Activated CD8-positive, alpha-beta memory T cell treated with anti-CD3 and anti-CD28 coated beads, Interleukin-2, amount 50 U/mL, for 24 hours (primary cell): ENCODE results near the gene XPR1.
"Not testable (repeated sequence)": the region's sequence is repeated elsewhere in the genome, so short reads cannot be mapped to it uniquely, and the experiment has no call there.

Experiments
- DNase-seq: peaks from one replicate; pipeline ENCODE4 v3.0.0-alpha.2; 2020; ENCODE audit errors: extremely low read depth

The XPR1 gene

GRCh38 chr1:180841415-180841814, 209.6 kb downstream of the XPR1 start:
- DNase-seq: no peak

DNA sequence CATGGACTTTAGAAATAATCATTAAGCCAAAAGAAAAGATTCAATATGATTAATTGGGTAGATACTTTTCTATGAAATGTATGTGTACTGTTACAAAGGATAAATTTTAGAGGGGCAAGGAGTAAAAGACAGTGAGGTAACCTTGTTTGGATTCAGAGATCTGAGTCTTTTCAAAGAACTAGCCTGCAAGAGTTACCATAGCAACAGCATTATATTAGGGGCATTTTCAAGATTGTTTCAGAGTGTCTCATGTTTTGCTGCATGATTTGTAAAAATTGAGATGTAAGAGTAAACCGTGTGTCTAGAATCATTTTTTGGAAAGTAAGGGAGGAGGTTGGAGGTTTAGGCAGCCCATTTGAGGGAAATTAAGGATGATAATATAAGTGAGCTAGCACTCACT, 210.2 kb downstream of the XPR1 start:
- DNase-seq: no peak

GRCh38 chr1:180842491-180843275, 210.9 kb downstream of the XPR1 start:
- DNase-seq: no peak

DNA sequence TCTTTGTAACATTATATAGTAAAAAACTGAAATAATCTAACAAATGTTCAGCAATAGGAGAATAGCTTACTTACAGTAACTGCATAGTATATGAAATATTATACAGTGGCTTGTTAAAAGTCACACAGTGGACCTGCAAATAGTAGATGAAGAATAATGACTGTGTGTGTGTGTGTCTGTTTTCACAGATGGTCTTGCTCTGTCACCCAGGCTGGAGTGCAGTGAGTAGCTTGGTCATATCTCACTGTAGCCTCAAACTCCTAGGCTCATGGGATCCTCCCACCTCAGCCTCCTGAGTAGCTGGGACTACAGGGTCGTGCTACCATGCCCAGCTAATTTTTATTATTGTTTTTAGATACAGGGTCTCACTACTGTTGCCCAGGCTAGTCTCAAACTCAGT, 213.5 kb downstream of the XPR1 start:
- no peak for DNase-seq

GRCh38 chr1:180848191-180848590, 216.4 kb downstream of the XPR1 start:
- no peak for DNase-seq

DNA sequence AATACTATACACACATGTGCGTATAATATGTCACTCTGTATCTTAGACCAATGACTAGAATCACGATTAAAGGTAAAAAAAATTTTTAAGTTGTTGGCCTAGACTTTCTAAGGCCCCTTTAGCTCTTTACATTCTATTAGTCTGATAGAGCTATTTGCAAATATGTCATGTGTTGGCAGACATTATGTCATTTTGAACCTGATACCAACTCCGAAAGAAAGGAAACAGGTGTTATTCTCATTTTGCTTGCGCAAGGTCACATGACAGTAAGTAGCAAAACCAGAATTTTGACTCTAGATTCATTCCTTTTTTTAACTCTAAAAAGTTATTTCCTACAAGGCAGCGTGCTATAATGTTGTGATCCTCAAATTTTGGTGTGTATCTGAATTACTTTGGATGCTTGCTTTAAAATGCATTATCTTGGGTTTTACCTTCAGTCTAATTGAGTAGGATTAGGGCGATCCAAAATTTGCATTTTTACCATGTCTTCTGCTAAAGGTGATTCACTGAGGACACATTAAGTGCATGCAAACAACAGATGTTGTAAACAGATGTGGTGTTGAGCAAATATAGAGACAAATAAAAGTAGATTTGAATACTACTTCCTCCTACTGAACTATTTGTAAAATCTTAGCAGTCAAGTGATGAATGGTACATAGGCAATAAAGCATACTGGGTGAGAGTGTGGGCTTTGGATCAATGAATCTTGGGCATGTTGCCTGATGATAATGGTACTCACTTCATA, 217.4 kb downstream of the XPR1 start:
- DNase-seq: no peak

DNA sequence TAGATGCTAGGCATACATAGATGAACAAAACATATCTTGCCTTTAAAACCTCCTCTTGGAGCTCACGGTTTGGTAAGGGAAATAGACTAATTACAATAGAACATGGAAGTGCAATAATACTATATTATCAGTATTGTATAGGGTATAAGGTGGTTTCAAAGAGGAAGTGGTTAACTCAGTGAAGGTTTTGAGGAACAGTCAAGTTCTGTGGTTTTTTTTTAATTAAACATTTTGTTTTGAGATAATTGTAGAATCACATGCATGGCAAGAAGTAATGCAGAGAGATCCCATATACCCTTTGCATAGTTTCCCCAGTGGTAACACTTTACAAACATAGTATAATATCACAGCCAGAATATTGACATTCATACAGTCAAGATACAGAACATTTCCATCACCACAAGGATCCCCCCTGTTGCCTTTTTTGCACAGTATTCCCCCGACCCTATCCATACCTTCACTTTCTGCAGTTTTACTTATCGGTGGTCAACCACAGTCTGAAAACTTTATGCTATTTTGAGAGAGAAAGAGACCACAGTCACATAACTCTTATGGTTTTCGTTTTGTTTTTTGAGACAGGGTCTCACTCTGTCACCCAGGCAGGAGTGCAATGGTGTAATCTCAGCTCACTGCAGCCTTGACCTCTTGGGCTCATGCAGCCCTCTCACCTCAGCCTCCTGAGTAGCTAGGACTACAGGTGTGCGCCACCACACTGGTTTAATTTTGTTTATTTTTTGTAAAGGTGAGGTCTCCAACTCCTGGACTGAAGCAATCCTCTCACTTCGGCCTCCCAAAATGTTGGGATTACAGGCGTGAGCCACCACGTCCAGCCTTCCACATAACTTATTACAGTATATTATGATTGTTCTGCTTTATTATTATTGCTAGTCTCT, 220.4 kb downstream of the XPR1 start:
- DNase-seq: no peak

DNA sequence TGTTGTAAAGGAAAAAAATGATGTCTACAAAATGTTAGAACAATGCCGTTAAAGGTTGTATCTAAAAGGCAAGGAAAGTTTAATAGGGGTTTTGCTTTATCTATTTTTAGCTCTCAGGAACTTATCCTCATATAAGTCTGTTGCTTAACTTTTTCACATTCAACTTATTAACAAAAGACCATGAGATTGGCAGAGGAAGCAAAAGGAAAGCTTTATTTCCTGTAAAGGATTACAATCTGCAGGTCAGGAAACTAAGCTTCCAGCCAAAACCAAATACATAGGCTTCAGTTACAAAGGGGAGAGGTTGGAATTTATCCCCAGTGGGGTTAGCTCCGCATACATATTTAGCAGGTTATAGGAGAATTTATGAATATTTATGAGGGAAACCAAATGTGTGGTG, 222.2 kb downstream of the XPR1 start:
- no peak for DNase-seq

DNA sequence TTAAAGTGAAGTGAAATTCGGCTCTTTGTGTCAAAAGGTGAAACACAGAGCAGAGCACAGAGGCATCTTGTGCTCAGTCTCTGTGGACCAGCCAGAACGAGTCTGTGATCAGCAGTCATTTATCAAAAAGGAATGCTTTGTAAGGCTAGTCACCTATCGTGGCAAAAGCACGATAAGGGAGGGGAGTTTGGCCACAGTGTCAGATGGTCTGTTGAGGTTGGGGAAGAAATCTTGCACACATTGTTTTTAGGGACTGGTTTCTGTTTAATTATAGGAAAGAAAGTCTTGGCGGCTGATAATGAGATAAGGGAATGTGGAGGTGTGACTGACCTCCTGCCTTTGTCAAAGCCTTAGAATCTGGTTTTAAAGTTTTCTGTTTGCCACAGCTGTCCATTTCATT, 222.6 kb downstream of the XPR1 start:
- no peak for DNase-seq

DNA sequence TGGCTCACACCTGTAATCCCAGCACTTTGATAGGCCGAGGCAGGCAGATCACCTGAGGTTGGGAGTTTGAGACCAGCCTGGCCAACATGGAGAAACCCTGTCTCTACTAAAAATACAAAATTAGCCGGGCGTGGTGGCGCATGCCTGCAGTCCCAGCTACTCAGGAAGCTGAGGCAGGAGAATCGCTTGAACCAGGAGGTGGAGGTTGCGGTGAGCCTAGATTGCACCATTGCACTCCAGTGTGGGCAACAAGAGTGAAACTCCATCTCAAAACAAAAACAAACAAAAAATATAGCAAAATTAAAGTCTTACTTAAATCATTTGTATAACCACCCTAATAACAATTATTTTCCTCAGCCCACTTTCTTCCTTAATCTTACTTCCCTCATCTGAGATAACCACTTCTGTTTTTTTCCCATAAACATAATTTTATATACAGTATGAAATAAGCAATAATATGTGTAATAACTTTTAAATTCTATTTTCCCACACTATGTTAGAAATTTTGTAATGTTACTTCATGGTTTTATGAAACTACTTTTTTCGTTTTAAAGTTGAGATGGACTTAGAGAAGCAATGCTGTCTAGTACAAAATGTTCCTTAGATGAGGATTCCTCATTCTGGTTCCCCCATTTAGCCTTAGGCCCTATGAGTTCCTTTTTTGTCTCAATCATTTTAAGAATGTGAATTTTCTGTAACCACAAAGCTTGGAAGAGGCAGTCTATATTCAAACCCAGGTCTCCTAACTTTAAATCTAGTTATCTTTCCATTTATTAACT, 226.3 kb downstream of the XPR1 start:
- DNase-seq: not testable (repeated sequence)

- no peak for DNase-seq
Measured at GRCh38 chr1:180859306-180859705, 227.5 kb downstream of the XPR1 start.

DNA sequence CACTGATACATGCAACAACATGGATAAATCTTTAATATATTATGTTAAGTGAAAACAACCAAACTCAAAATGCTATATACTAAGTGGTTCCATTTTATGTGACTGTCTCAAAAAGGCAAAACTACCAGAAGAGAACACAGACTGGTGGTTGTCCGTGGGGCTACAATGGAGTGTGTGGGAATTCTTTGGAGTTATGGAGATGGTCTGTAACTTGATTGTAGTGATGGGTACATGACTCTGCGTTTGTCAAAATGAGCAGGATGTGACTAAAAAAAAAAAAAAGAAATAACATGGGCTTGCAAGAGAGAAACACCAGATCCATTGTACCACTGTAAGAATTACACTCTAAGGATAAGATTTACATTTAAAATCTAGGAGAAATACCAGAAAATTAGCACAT, 228.7 kb downstream of the XPR1 start:
- no peak for DNase-seq

- no peak for DNase-seq
Measured at GRCh38 chr1:180862305-180862704, 230.5 kb downstream of the XPR1 start.

- no peak for DNase-seq
Measured at GRCh38 chr1:180863158-180863775, 231.4 kb downstream of the XPR1 start.

- no peak for DNase-seq
Measured at GRCh38 chr1:180881806-180882509, 250.1 kb downstream of the XPR1 start.

- no peak for DNase-seq
Measured at GRCh38 chr1:180884588-180885300, 252.9 kb downstream of the XPR1 start.

GRCh38 chr1:180886338-180886737, 254.5 kb downstream of the XPR1 start:
- DNase-seq: no peak

DNA sequence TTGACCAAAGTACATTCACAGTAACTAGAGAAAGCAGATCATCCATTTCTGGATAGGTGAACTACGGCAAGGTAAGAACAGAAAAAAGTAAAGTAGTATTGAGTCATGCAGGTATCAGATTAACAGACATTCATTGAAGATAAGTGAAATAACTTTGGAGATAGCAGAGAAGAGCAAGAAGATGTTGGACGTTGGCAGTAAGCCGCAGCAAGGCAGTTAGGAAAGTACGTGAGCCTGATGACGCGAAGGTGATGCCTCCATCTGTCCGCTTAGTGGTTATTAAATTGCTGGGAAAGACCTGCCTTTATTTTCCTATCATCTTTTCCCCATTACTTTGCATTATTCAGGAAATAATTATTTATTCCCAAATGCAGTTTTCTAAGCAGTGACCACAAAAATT, 256.0 kb downstream of the XPR1 start:
- no peak for DNase-seq

DNA sequence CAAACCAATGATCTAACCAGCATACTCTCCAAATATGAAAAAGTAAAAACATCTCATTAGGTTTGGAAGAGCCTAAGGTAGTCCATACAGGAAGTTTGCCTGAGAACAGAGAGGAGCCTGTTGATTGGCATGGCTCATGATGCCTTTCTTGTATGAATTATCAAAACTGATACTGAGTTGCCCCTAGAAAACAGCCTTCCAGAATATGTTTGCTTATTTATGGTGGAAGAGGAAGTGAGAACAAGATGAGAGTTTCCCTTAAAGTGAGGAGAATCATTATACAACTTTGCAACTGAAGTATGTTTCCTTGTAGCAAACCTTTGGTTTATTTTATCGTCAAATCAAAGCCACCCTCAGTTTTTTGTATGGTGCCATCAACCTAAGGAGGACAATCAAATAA, 257.0 kb downstream of the XPR1 start:
- DNase-seq: no peak

GRCh38 chr1:180889325-180889724, 257.5 kb downstream of the XPR1 start:
- DNase-seq: no peak
